ENCODE results near the gene FEZF1. TPM values are rescaled to one million over a fixed set of nuclear protein-coding genes. Genes with fewer than 3 reads are reported as not detected.

The FEZF1 gene
- total and polyA plus RNA-seq, 2 of the 4 experiments (the other 2 are of a cell fraction) = not detected

- Histone ChIP-seq H2BK15ac (ENCODE audit: low read depth, low read length) (no peak overlapping the region), H4K91ac (ENCODE audit: insufficient read depth, low read depth, low read length) (no peak overlapping the region), H3K4ac (ENCODE audit: low read depth, low read length) (no peak overlapping the region), H3K4me1 (ENCODE audit: control insufficient read depth, insufficient read depth, low read length) (no peaks in the 10 kb centered on the region), H4K5ac (ENCODE audit: low read depth, low read length) (no peak overlapping the region), H3K9me3 (ENCODE audit: control insufficient read depth, insufficient read depth, low read length) (peaks cover 8% of the 10 kb centered on the region), H2AK5ac (ENCODE audit: low read depth, low read length) (no peak overlapping the region), H2AFZ (replicated peaks; ENCODE audit: low read length, poor library complexity) (no peak overlapping the region), H2BK120ac (ENCODE audit: low read depth, low read length) (no peak overlapping the region), H3K56ac (ENCODE audit: extremely low read depth, insufficient read depth, low read length) (no peak overlapping the region), H3K4me3 (ENCODE audit: insufficient read depth, low read depth, low read length) (no peak overlapping the region), H3K9me1 (ENCODE audit: insufficient read depth, low read length) (no peaks in the 10 kb centered on the region), H3K36me3 (ENCODE audit: control insufficient read depth, insufficient read depth, low read length) (no peaks in the 10 kb centered on the region), H2BK5ac (ENCODE audit: low read depth, low read length, poor library complexity, severe bottlenecking) (no peak overlapping the region), H3K79me1 (ENCODE audit: low read depth in 1 of 2, low read length in 2 of 2) (no peaks in the 10 kb centered on the region), H3K9ac (ENCODE audit: low read depth, low read length) (no peak overlapping the region), H3K23ac (ENCODE audit: low read depth, low read length) (no peak overlapping the region), H3K4me2 (ENCODE audit: low read depth, low read length) (no peak overlapping the region), H3K14ac (replicated peaks; ENCODE audit: low read depth, low read length) (no peak overlapping the region), H3K18ac (ENCODE audit: low read depth, low read length) (no peak overlapping the region), H4K20me1 (ENCODE audit: insufficient read depth, low read length) (no peaks in the 10 kb centered on the region), H3K27me3 (ENCODE audit: control insufficient read depth, insufficient read depth, low read length) (peaks cover 69% of the 10 kb centered on the region), H2AK9ac (replicated peaks; ENCODE audit: low read depth, low read length, poor library complexity) (no peak overlapping the region), H3K27ac (ENCODE audit: insufficient read depth, low read length) (no peak overlapping the region), H2BK20ac (ENCODE audit: low read depth, low read length) (no peak overlapping the region), H4K8ac (ENCODE audit: low read depth in 2 of 2, low read length in 2 of 2) (no peak overlapping the region)
- intact Hi-C loops (cut with micrococcal nuclease) = no loop called here
- WGBS, 2 experiments (ENCODE audit: extremely low coverage in 2 of 2, insufficient read length in 1 of 2) = 9% methylated on average over 10 of the region's 35 CpGs; no CpG with 5 or more reads in 1 of the 2 experiments
- ChIA-PET POLR2A (ENCODE audit: unreplicated experiment) (no interaction called here), CTCF (no interaction called here)
- TF ChIP-seq POLR2A (IDR thresholded peaks at IDR 0.05; ENCODE audit: low read depth, low read length) = no peak
- TF ChIP-seq NFE2L2 (IDR thresholded peaks at IDR 0.05; ENCODE audit: low read depth, low read length) = no peak
- no peak for TF ChIP-seq SMC3 (IDR thresholded peaks at IDR 0.05; ENCODE audit: low read depth, low read length)
- TF ChIP-seq RAD21 (IDR thresholded peaks at IDR 0.05; ENCODE audit: low read length) = no peak
- no peak for TF ChIP-seq CEBPB (IDR thresholded peaks at IDR 0.05; ENCODE audit: low read depth, low read length)
- no peak for TF ChIP-seq MAZ (IDR thresholded peaks at IDR 0.05; ENCODE audit: borderline replicate concordance, low read depth, low read length)
- no peak for TF ChIP-seq RFX5 (IDR thresholded peaks at IDR 0.05; ENCODE audit: low read depth, low read length)
- no peak for TF ChIP-seq ELK1 (IDR thresholded peaks at IDR 0.05; ENCODE audit: borderline replicate concordance, low read depth, low read length)
- no peak for TF ChIP-seq CHD1 (IDR thresholded peaks at IDR 0.05; ENCODE audit: low read depth, low read length)
- dilution Hi-C loops (cut with HindIII; ENCODE audit: low sequenced_read_pairs, unreplicated experiment) = no loop called here
- BruUV-seq (replicated peaks) = no TSS peak
- in situ Hi-C loops (cut with MboI; ENCODE audit: low sequenced_read_pairs) = no loop called here
- ATAC-seq (ENCODE audit: low read depth) (no peak), DNase-seq (no peak)
Observed at GRCh38 chr7:122301858-122302760, 2.4 kb downstream of the FEZF1 start.

All from IMR-90 (cell line).